Stimulated activated CD4-positive, alpha-beta T cell treated with anti-CD3 and anti-CD28 coated beads, Interleukin-12 subunit alpha, Interleukin-12 subunit beta, amount 100 ng/mL, for 4 hours (primary cell): ENCODE measurements around the gene KIRREL1.

Source experiments
- DNase-seq: peaks from one replicate; pipeline ENCODE4 v3.0.0-alpha.2; 2020

The KIRREL1 gene

GRCh38 chr1:158149175-158149574, 155.7 kb downstream of the KIRREL1 start:
- DNase-seq, result no peak
